GM23338 (cell line): ENCODE results near the gene MAGED2.

Source experiments
- CREB1 ChIP-seq: fragments of 250-450 bp; sonication (Bioruptor Pico); IDR thresholded peaks from 2 replicates; pipeline ENCODE4 v1.5.0; 2020; ENCODE audit warnings: low read depth, mild to moderate bottlenecking, moderate library complexity
- EZH2 ChIP-seq: fragments of 200-600 bp; sonication (generic); IDR thresholded peaks from one replicate; pipeline ENCODE4 v1.8.0; 2017; ENCODE audit warnings: antibody characterized with exemption, mild to moderate bottlenecking, low read depth; ENCODE audit not compliant: unreplicated experiment
- EZH2phosphoT487 ChIP-seq: fragments of 200-600 bp; sonication (generic); IDR thresholded peaks from one replicate; pipeline ENCODE4 v1.8.1; 2018; ENCODE audit warnings: antibody characterized with exemption; ENCODE audit not compliant: unreplicated experiment
- JUNB ChIP-seq: IDR thresholded peaks from one replicate; pipeline ENCODE4 v1.6.1; 2016; ENCODE audit warnings: antibody characterized with exemption; ENCODE audit not compliant: unreplicated experiment
- POLR2AphosphoS5 ChIP-seq: IDR thresholded peaks from 2 replicates; pipeline ENCODE4 v1.6.1; 2016; ENCODE audit warnings: antibody characterized with exemption, low read depth
- REST ChIP-seq: IDR thresholded peaks from one replicate; pipeline ENCODE4 v1.6.1; 2018; ENCODE audit warnings: antibody characterized with exemption; ENCODE audit not compliant: unreplicated experiment
- TF ChIP-seq, protein P1 (sequence below), 2 experiments: fragments of 200-600 bp in 1 of 2; sonication (generic) in 1 of 2; conservative IDR thresholded peaks; 2 replicates each; pipeline versions ENCODE4 v1.5.1 to v1.6.1; 2016 to 2017; ENCODE audit warnings: antibody characterized with exemption in 2 of 2, low read depth in 2 of 2, mild to moderate bottlenecking in 2 of 2, moderate library complexity in 1 of 2
- TF ChIP-seq, protein P2 (sequence below): fragments of 250-450 bp; sonication (Bioruptor Pico); IDR thresholded peaks from 2 replicates; pipeline ENCODE4 v1.5.0; 2020; ENCODE audit warnings: mild to moderate bottlenecking, moderate library complexity

- TF ChIP-seq POLR2AphosphoS5: no peak
- TF ChIP-seq, protein P1, sequence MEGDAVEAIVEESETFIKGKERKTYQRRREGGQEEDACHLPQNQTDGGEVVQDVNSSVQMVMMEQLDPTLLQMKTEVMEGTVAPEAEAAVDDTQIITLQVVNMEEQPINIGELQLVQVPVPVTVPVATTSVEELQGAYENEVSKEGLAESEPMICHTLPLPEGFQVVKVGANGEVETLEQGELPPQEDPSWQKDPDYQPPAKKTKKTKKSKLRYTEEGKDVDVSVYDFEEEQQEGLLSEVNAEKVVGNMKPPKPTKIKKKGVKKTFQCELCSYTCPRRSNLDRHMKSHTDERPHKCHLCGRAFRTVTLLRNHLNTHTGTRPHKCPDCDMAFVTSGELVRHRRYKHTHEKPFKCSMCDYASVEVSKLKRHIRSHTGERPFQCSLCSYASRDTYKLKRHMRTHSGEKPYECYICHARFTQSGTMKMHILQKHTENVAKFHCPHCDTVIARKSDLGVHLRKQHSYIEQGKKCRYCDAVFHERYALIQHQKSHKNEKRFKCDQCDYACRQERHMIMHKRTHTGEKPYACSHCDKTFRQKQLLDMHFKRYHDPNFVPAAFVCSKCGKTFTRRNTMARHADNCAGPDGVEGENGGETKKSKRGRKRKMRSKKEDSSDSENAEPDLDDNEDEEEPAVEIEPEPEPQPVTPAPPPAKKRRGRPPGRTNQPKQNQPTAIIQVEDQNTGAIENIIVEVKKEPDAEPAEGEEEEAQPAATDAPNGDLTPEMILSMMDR (conservative IDR thresholded peaks at IDR 0.05; ENCODE audit: low read depth in 2 of 2): no peak
- no peak for TF ChIP-seq EZH2
- TF ChIP-seq EZH2phosphoT487: no peak
- TF ChIP-seq, protein P2, sequence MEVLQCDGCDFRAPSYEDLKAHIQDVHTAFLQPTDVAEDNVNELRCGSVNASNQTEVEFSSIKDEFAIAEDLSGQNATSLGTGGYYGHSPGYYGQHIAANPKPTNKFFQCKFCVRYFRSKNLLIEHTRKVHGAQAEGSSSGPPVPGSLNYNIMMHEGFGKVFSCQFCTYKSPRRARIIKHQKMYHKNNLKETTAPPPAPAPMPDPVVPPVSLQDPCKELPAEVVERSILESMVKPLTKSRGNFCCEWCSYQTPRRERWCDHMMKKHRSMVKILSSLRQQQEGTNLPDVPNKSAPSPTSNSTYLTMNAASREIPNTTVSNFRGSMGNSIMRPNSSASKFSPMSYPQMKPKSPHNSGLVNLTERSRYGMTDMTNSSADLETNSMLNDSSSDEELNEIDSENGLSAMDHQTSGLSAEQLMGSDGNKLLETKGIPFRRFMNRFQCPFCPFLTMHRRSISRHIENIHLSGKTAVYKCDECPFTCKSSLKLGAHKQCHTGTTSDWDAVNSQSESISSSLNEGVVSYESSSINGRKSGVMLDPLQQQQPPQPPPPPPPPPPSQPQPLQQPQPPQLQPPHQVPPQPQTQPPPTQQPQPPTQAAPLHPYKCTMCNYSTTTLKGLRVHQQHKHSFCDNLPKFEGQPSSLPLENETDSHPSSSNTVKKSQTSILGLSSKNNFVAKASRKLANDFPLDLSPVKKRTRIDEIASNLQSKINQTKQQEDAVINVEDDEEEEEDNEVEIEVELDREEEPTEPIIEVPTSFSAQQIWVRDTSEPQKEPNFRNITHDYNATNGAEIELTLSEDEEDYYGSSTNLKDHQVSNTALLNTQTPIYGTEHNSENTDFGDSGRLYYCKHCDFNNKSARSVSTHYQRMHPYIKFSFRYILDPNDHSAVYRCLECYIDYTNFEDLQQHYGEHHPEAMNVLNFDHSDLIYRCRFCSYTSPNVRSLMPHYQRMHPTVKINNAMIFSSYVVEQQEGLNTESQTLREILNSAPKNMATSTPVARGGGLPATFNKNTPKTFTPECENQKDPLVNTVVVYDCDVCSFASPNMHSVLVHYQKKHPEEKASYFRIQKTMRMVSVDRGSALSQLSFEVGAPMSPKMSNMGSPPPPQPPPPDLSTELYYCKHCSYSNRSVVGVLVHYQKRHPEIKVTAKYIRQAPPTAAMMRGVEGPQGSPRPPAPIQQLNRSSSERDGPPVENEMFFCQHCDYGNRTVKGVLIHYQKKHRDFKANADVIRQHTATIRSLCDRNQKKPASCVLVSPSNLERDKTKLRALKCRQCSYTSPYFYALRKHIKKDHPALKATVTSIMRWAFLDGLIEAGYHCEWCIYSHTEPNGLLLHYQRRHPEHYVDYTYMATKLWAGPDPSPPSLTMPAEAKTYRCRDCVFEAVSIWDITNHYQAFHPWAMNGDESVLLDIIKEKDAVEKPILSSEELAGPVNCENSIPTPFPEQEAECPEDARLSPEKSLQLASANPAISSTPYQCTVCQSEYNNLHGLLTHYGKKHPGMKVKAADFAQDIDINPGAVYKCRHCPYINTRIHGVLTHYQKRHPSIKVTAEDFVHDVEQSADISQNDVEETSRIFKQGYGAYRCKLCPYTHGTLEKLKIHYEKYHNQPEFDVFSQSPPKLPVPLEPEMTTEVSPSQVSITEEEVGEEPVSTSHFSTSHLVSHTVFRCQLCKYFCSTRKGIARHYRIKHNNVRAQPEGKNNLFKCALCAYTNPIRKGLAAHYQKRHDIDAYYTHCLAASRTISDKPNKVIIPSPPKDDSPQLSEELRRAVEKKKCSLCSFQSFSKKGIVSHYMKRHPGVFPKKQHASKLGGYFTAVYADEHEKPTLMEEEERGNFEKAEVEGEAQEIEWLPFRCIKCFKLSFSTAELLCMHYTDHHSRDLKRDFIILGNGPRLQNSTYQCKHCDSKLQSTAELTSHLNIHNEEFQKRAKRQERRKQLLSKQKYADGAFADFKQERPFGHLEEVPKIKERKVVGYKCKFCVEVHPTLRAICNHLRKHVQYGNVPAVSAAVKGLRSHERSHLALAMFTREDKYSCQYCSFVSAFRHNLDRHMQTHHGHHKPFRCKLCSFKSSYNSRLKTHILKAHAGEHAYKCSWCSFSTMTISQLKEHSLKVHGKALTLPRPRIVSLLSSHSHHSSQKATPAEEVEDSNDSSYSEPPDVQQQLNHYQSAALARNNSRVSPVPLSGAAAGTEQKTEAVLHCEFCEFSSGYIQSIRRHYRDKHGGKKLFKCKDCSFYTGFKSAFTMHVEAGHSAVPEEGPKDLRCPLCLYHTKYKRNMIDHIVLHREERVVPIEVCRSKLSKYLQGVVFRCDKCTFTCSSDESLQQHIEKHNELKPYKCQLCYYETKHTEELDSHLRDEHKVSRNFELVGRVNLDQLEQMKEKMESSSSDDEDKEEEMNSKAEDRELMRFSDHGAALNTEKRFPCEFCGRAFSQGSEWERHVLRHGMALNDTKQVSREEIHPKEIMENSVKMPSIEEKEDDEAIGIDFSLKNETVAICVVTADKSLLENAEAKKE: no peak
- no peak for TF ChIP-seq REST
- TF ChIP-seq JUNB: no peak
- TF ChIP-seq CREB1: no peak
These were observed 35.5 kb downstream of the MAGED2 start for GRCh38 chrX:54843050-54843449.
